ENCODE data around the gene OIT3. TPM values are rescaled to one million over a fixed set of nuclear protein-coding genes. Genes with fewer than 3 reads are reported as not detected.

The OIT3 gene
- total and polyA plus RNA-seq, 2 of the 8 experiments (the other 6 are each of a cell fraction or from before 2014, with no cell fraction given), result not detected

- no peak for TF ChIP-seq CHD7 (IDR thresholded peaks at IDR 0.05; ENCODE audit: insufficient replicate concordance, low read length)
These were observed 12.9 kb downstream of the OIT3 start (continued) for GRCh38 chr10:72906446-72906845.

Measured in H1 (cell line).